Superior temporal gyrus (tissue), 1 donor: ENCODE results near the gene CEP63.
A peak's percentile ranks its signal among the peaks of the same experiment; 100 is the strongest.

Experiments used
- DNase-seq: peaks from one replicate; pipeline ENCODE4 v3.0.0-alpha.2; 2016; ENCODE audit errors: extremely low spot score

The CEP63 gene

DNA sequence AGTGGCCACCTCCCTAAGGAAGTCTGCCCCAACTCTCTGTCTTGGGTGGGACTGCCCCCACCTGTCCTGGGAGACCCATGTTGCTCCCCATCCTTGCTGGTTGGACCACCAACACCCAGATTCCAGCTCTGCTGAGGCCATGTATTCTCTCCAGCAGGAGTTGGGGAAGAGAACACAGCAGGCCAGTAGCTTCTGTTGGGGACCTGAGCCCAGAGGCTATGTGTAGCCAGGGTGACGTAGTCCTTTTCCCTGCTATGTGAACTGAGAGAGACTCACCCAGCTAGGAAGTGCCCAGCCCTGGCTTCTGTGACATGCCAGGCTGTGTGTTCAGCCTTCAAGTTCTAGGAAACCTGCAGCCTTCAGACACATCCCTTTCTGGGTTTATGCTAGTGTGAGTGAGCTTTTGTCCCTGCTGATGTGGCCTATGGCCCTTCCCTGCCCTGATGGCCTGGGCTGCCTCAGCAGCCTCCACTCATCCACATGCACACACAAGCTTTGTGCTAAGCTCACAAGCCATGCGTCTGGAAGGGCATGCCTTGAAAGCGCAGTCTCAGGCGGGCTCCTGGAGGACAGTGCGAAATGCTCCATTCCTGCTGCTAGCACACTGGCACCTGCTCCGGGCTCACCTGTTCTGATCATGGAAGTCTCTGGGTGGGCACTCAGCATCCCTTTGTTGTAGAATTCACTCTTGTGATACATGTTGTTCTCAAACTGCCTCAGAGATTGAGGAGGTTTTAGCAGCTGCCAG is 122.3 kb downstream of the CEP63 start:
- no peak for DNase-seq

DNA sequence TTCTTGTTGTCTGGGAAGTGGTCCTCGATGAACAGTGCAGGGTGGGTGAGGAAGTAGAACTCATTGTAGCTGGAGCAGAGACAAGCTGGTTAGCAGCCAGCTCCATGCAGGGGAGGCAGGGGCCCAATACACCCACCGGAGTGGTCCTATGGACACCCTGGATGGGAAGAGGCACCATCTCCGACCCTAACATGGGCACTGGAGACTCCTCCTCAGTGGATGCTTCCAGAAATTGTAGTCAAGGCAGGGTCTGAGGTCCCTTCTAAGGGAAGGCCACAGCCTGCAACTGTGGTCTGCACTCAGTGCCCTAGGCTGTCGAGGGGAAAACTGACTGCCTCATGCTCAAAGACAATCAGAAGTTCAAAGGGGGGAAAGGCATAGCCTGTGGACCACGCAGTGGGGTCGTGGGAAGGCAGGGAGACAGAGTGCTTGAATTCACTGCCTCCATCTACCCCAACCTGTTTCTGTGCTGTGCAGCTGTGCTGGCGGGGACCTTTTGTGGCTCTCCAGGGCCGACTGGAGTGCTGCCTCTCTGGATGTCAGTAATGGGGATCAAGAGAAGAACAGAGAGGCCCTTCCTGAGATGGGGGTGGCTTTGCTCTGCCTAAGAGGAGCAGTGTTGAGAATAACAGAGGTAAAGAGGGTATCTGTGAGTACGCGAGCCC is 123.0 kb downstream of the CEP63 start:
- no peak for DNase-seq

DNA sequence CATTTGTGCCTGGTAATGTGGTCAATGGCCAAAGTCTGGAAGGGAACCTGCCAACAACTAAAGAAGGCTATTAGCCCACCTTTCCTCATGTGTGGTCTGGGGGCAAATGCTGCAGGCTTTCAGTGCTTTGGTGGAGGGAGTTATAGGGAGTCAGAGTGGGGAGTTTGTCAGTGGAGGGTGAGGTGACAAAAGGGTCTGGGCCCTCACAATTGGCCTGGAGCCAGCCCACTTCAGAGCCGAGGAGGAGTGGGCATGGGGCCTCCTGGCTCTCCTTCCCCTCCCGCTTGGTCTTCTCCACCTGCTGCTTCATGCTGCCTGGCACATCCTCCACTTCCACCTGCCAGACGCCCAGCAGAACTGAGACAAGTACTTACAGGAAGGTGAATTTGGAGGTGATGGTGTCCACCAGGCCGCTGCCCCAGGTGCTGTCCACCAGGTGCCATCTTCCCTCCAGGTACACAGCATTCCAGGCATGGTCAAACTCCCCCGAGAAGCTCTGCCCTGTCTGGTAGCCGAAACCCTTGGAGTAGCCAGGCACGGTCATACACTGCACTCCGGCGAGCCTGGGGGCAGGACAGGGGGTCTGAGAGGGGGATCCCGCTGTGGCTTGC is 124.1 kb downstream of the CEP63 start:
- no peak for DNase-seq

DNA sequence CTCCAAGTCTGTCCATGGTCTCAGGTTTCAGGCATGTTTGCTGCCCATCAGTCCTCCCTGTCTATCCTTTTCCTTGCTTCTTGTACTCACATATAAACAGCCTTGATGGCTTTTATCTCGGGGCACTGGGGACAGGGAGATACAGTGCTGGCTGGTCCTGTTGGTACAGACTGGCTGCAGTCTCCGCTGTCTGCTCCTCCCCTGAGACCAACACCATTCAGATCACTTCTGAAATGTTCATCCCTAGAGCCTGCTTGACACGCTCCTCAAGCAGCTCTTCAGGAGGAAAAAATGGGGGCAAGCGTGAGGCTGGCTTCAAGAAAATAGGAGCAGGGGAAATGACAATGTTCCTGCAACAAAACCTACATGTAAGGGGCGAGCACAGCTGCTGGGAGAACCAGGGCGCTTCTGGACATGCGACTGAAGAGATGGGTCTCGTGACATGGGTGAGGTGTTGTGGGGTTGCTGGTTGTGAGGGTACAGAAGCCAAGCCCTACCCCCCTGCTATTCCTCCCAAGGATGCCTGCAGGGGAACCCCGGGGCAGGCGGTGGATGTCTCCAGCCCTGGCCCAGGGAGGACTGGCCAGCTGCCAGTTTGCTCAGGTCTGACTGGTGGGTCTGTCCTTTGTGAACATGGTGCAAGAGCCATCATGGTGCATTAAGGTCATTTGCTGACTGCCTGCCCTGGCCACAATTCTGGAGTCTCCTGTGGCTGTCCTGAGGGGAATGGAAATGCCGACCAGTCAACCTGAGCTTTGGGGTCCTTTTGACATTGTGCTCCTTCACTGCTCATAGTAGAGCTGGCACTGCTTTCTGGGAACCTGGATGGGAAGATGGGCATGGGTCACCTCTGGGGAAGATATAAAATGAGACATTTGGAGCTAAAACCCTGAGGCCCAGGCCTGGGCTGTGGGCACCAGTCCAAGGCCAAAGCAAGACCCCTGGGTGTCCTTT is 124.9 kb downstream of the CEP63 start:
- DNase-seq: no peak

DNA sequence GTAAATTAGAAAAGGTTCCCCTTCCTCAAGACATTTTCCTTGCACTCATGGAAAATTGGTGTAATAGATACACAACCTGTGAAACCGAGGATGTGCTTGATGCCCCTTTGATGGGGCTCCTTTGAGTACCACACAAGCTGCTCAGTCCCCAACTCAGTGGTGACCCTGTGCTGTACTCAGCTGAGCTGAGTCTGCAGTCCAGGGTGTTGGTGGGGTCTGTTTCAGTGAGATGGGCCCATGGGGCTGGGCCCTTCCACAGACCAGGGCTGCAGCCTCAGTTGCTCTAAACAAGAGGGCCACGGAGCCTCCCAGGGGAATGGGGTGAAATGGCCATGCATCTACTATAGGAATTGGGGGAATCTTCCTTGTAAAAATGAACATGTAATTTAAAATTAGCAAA is 125.7 kb downstream of the CEP63 start:
- no peak for DNase-seq

DNA sequence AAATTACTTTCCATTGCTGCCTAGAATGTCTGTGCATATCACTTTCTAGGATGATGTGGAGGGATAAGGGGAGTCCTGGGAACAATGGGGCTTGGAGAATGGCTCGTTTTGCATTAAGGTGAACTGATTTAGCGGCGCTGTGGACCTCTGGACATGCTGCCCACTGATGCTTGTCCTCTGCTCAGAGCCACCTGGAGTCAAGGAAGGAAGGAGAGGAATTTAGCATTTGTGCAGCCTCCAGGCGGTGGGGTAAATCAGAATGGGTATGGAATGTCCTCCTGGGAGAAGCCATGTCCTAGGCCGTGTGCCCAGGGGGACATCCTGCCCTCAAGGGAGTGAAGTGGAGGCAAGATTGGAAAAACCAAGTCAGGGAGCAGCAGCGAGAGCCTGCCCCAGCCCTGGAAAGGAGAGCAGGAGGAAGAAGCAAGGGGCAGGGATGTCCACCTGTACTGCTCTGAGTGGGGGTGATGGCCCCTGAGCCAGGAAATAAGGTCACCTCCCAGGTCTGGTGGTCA is 127.2 kb downstream of the CEP63 start:
- DNase-seq: no peak

DNA sequence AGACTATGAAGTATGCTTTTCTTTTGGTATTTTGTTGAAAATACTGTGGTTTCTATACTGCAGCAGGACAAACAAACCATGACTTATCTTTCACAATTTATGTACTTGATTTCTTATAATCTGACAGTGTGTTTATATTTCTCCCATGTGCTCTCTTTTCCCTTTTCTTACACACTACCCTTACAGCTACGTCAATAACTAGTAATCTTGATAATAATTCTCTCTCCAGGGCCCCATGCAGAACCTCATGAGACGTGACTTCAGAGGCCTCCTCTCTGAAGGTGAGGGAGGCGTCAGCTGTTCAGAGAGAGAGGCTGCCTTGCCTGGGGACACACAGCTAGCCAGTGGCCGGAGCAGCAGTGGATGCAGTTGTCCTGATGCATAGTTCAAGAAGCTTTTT is 129.1 kb downstream of the CEP63 start:
- no peak for DNase-seq

DNA sequence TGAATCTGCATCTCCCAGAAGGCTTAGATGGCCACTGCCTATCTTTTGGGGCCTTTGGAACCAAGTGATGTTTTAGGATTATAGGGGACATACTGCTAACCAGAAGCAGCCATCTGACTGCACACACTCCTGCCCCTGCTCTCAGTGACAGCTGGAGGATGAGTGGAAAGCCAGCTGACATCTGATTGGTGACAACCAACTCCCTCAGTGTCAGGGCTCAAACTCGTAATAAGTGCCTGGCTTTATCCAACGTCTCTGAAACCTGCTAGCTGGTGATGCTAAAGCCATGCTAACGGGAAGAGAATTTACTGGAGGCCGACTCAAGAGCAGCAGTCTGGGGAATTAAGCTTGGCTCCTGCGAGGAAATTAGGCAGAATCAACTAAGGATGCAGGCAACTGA is 129.9 kb downstream of the CEP63 start:
- no peak for DNase-seq

DNA sequence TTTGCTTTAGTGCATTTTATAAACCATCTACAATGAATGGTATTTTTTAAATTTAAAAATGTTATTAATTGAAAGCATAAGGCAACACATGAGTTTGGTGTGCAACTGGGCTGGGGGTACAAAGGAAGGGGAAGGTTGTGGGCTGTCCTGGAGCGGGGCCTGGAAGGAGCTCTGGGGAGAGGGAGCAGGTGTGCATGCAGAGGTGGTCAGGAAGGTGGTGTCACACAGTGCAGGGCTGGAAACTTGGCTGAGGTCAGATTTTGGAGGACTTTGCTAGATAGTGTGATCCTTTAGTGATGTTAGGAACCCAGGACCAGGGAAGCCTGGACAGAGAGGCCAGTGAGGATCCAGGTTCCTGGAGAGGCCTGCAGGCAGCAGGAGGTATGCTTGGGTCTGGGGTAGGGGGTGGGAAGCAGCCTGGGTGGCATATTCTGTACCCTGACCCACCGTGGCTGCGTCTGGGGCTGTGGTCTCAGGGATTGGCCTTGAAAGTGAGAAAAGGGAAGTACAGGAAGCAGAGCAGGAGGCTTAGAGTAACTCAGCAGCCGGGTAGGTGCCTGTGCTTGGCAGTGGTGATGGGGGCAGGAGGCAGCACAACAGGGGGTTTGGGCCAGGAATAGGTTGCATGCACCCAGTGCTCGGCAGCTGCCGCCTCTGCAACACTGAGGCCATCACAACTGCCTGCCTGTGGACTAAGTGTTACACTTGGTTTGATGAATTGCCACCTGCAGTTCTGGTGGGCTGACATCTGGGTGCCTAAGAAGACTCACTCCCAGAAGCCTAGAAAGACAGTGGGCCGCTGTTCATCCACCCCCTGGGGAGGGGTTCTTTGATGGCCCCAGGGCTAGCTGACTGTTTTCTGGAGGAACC is 132.0 kb downstream of the CEP63 start:
- no peak for DNase-seq

DNA sequence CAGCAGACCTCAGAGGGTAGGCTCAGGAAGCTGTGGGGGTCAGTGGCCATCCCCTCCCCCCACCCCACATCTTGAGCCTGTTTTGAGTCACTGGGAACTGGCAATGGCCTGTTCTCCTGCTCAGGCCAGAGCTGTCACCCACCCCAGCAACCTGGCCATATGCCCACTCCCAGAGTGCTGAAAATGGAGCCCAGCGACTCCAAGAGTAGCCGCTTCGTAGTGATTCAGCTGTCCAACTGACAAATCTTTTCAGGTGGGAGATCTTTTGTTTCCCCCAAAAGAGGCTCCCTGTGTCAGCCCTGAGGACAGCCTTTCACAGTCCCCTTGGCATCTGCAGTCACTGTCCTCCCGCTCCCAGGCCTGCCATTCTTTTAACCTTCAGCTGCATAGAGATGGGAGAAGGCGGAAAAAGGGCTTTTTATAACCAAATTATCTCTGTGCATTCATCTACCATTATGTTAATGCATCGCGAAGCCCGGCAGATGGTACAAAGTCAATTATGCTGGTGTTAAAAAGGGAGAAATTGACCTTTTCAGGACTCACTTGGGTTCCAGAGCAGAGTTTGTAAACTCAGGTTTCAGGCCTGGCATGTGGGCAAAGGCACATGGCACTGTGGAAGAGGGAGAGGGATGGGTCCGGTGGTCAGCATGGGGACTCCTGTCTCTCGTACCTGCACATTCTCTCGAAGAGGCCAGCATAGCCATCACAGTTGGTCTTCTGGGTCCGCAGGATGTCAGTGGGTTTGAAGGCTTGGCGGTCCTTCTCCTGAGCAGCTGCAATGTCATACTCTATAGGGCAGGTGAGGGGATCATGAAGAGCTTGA is 132.8 kb downstream of the CEP63 start:
- DNase-seq: no peak

DNA sequence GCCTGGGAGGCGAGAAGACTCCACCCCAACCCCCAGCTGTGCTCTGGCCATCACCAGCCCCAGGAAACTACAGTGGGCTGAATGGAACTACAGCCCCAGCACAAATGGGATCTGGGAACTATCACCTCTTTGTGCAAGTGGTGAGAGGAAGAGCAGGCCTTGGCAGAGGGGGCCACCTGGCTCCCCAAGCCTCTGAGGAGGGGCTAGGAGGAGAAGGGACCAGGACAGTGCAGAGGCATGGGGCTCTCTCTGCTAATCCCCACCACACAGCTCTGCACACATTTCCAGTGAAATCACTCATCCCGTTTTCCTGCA is 133.4 kb downstream of the CEP63 start:
- no peak for DNase-seq

DNA sequence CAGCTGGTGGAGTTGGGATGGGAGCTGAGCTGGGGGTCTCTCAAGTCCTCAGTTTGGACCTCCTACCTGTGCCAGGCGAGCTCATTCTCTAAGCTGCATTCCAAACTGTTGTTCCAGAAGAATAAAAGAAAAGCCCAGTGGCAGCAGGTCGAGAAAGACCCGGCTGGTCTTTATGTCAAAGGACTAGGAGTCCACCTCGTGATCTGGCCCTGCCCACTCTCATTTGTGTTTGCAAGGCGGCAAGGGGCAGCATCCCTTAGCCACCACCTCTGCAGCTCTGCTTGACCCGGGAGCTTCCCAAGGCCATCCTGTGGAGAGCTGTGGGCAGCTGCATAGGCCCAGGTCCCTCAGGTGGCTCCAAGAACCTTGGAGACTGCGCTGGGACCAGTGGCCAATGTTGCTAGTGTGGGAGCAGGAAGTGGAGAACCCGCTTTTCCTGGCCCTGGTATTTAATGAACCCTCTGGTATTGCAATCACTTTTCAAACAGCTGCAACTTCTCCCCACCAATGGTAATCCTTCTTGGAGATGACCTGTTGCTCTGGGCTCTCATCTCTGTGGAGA is 134.1 kb downstream of the CEP63 start:
- DNase-seq: no peak

DNA sequence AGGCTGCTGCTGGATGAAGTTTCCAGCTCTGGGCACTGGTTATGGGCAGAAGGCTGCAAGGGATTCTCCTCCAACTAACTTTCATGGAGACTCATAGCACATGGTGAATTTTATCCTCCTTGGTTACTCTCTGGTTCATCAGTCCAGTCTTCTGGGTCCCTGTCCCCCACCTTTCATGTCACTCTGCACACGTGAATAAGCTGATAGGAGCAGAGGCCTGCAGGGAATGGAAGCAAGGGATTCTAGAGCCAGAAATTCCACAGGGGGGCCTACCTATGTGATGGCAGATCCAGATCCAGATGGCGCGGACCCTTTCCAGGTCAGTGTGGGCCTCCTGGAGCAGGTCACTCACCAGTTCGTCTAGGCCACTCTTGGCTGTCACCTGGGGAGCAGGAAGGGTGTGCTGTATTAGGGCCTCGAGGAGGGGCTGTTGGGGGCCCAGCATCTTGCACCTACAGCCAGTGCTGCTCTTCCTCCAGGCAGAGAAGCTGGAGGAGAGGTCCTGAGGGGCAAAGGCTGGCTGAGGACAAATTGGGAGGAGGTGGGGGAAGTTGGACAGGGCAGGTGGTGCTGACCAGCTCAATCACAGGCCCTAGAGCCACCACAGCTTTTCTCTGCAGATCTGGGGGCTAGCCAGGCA is 134.7 kb downstream of the CEP63 start:
- DNase-seq: no peak

DNA sequence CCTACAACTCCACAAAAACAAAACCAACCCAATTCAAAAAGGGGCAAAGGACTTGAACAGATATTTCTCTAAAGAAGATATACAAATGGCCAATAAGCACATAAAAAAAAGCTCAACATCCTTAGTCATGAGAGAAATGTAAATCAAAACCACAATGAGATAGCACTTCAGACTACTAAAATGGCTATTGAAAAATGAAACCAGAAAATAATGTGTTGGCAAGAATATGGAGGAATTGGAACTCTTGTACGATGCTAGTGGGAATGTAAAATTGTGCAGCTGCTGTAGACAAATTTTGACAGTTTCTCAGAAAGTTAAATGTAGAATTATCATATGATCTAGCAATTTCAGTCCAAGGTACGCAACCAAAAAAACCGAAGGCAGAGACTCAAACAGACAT is 136.0 kb downstream of the CEP63 start:
- peak; percentile 25 for DNase-seq

DNA sequence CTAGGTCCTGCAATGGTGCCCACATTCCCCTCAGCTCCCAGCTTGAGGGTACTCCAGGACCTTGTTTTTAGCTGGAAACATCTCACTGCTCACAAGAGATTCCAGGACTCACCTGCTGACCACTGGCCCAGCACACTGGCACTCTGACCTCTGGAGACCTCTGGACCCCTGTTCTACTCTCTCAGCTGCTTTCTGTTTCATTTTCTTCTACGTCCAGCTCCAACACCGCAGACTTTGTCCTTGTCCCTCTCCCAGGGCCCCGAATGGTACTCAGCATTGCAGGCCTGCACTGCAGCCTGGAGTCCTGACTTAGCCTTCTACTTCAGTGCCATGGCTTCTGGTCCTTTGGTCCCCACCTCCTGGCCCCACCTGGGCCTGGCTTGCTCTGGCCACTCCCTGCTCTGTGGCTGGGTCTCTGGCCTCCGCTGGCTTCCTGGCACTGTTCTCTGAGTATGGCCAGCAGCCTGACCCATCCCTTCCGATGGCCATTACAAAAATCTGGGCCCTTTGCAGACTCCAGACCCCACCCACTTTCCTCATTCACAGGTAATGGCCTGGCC is 137.0 kb downstream of the CEP63 start:
- DNase-seq: no peak

DNA sequence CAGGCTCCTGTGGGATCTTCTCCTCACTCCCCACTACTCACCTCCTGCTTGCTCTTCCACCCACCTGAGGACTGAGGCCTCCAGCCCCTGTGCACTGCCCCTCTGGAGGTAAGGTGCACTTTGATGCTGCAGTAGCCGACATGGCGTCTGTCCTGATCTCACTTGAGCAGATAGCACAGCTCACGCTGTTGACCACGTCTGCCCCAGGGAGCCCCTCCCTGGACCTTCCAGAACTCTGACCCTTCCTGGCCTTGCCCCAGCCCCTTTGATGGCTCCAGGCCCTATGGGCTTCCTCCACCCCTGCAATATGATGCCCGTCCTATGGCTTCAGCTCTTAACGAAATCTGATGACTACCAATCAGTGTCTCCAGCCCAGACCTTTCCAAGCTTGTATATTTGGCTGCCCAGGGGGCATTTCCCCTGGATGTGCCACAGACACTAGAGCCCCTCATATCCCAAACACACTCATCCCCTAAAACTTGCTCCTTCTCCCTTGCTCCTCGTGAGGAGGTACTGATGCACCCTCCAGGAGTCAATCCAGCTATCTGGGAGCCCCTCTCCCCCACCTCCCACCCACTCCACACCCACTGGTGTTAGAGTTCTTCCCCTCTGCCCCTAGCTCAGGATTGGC is 137.9 kb downstream of the CEP63 start:
- no peak for DNase-seq
